ENCODE data around the gene IMPA2. TPM values are rescaled to one million over a fixed set of nuclear protein-coding genes. Genes with fewer than 3 reads are reported as not detected.

Gene IMPA2
- total and polyA plus RNA-seq, 10 of the 15 experiments (the other 5 are each of a cell fraction or from before 2014, with no cell fraction given) = 0.24 to 21.0 (median 11.4) TPM

DNA sequence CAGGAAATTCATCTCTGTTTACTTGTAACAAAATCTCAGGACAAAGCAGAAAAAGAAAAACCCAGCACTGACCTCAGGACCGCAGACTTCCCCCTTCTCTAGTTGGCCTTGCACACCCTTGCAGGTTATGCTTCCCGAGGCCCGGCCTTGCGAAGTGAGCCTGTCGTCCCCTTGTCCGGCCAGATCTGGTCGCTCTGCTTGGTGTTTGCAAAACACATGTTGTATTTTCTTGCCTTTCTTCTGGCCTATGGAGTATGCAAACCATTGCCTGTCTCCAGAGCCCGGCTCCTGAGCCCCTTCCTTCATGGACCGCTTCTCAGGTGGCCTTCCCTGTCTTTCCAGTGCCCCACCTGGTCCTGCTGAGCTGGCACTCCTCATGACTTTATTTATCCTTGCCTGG lies 4.8 kb downstream of the IMPA2 start (continued):
- TF ChIP-seq, protein P1, sequence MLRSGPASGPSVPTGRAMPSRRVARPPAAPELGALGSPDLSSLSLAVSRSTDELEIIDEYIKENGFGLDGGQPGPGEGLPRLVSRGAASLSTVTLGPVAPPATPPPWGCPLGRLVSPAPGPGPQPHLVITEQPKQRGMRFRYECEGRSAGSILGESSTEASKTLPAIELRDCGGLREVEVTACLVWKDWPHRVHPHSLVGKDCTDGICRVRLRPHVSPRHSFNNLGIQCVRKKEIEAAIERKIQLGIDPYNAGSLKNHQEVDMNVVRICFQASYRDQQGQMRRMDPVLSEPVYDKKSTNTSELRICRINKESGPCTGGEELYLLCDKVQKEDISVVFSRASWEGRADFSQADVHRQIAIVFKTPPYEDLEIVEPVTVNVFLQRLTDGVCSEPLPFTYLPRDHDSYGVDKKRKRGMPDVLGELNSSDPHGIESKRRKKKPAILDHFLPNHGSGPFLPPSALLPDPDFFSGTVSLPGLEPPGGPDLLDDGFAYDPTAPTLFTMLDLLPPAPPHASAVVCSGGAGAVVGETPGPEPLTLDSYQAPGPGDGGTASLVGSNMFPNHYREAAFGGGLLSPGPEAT (IDR thresholded peaks at IDR 0.05; ENCODE audit: low read depth) = no peak
- no peak for TF ChIP-seq MEF2A (IDR thresholded peaks at IDR 0.05; ENCODE audit: insufficient read depth, low read depth, low read length)
- no peak for TF ChIP-seq STAT3 (IDR thresholded peaks at IDR 0.05; ENCODE audit: low read depth, low read length)
- no peak for TF ChIP-seq HDAC2 (IDR thresholded peaks at IDR 0.05)
- no peak for TF ChIP-seq FOXM1 (IDR thresholded peaks at IDR 0.05; ENCODE audit: low read depth, low read length)

DNA sequence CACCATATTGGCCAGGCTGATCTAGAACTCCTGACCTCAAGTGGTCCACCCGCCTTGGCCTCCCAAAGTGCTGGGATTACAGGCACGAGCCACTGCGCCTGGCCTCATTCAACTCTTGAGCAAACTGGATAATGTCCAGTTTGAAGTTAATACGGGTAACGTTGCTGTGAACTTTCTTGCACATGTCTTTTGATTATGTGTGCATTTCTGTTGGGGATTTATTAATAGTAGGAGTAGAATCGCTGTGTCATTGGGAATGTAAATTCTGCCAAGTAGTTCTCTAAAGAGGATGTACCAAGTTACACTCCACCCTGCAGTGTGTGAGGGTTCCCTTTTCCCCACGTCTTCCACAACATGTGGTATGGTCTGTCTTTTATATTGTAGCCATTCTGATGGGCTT lies 6.2 kb downstream of the IMPA2 start:
- DNase-seq (ENCODE audit: low read depth, low spot score) (no peak), ATAC-seq (no peak), FAIRE-seq (no peak)
- Histone ChIP-seq H2AFZ (ENCODE audit: control insufficient read depth, low read depth, low read length) (no peak overlapping the region), H3K27me3 (replicated peaks in 1 of 2; ENCODE audit: control insufficient read depth in 2 of 2, insufficient read depth in 2 of 2, low read length in 1 of 2) (no peaks in the 10 kb centered on the region), H3K79me2 (ENCODE audit: control insufficient read depth, insufficient read depth, low read length) (no peaks in the 10 kb centered on the region), H3K9ac (ENCODE audit: control insufficient read depth, insufficient read depth, low read length) (no peak overlapping the region), H3K4me3 (no peak overlapping the region), H3K4me2 (ENCODE audit: control insufficient read depth, insufficient read depth) (no peak overlapping the region), H4K20me1 (ENCODE audit: control insufficient read depth, insufficient read depth) (no peaks in the 10 kb centered on the region), H3K4me1 (ENCODE audit: control insufficient read depth, insufficient read depth, low read length) (no peaks in the 10 kb centered on the region; the same call in 1 of the 2 replicates), H3K36me3 (ENCODE audit: control insufficient read depth in 2 of 2, insufficient read depth in 2 of 2, low read length in 1 of 2) (no peaks in the 10 kb centered on the region), H3K9me3 (replicated peaks; ENCODE audit: control insufficient read depth, insufficient read depth, low read length) (no peaks in the 10 kb centered on the region), H3K27ac (ENCODE audit: control insufficient read depth, insufficient read depth) (no peak overlapping the region)
- in situ Hi-C loops (cut with MboI) (no loop called here), intact Hi-C loops (cut with micrococcal nuclease; ENCODE audit: unreplicated experiment) (no loop called here)
- ChIA-PET SMC1A (ENCODE audit: uncharacterized antibody, unreplicated experiment) (no interaction called here), RAD21 (ENCODE audit: unreplicated experiment) (no interaction called here), POLR2A (no interaction called here), CTCF (no interaction called here)
- BruUV-seq (replicated peaks) = no TSS peak
- no peak for TF ChIP-seq ETV6 (conservative IDR thresholded peaks at IDR 0.05 in 1 of 2, IDR thresholded peaks at IDR 0.05 in 1 of 2; ENCODE audit: borderline replicate concordance in 1 of 2, low read depth in 1 of 2)
- TF ChIP-seq CHD2 (IDR thresholded peaks at IDR 0.05; ENCODE audit: borderline replicate concordance, low read depth, low read length) = no peak
- TF ChIP-seq YY1 (IDR thresholded peaks at IDR 0.05; ENCODE audit: low read depth, low read length) = no peak
- TF ChIP-seq PAX8 (IDR thresholded peaks at IDR 0.05) = no peak
- TF ChIP-seq, protein P1 (IDR thresholded peaks at IDR 0.05; ENCODE audit: low read depth) = no peak
- TF ChIP-seq NFXL1 (IDR thresholded peaks at IDR 0.05; ENCODE audit: borderline replicate concordance) = no peak
- no peak for TF ChIP-seq SRF (IDR thresholded peaks at IDR 0.05; ENCODE audit: low read depth in 2 of 2, low read length in 2 of 2)
- no peak for TF ChIP-seq BHLHE40 (IDR thresholded peaks at IDR 0.05; ENCODE audit: borderline replicate concordance in 1 of 2, low read depth in 2 of 2, low read length in 1 of 2)
- 88% methylated on average over 7 of the region's 7 CpGs for WGBS (ENCODE audit: insufficient coverage, insufficient replicate concordance, low lambda C conversion rate, missing lambda C conversion rate)

All from GM12878 (cell line).